Endothelial cell of umbilical vein (primary cell): ENCODE measurements around the gene TYW5. TPM values are rescaled to one million over a fixed set of nuclear protein-coding genes. Genes with fewer than 3 reads are reported as not detected.
A peak's percentile ranks its signal among the peaks of the same experiment; 100 is the strongest.

ENCODE experiments used
- BruUV-seq: library from RNA; stranded (reverse); fragments of 400-500 nt; replicated peaks from 2 replicates; lab custom pipeline; 2021; lab: Mats Ljungman, UMichigan
- CTCF ChIA-PET: fragments of 300-600, 350-600 bp; sonication (Branson Sonifier 250); formaldehyde crosslinking; loops from one replicate; lab custom pipeline; 2021; ENCODE audit warnings: antibody characterized with exemption, inconsistent platforms; lab: Charles Lee
- POLR2A ChIA-PET: fragments of 300-600, 350-600 bp; sonication (Branson Sonifier 250); formaldehyde crosslinking; loops from one replicate; lab custom pipeline; 2021; ENCODE audit warnings: antibody characterized with exemption, inconsistent platforms; lab: Charles Lee
- DNase-seq: peaks from one replicate; pipeline ENCODE4 v3.0.0-alpha.2; 2011; ENCODE audit warnings: low read depth, low spot score
- FAIRE-seq: peaks from 2 replicates; lab custom pipeline; 2011; peaks lifted over from hg19 to GRCh38; lab: Jason Lieb, UNC
- H2AFZ ChIP-seq: 2 replicates; pipeline ENCODE4 v1.6.0; 2012; ENCODE audit warnings: low read depth, low read length, control low read depth, inconsistent platforms
- H3K27ac ChIP-seq: 2 replicates; pipeline ENCODE4 v1.5.1; 2011; ENCODE audit warnings: low read depth, mild to moderate bottlenecking, control low read depth, low read length, moderate library complexity; ENCODE audit not compliant: insufficient read depth
- H3K27me3 ChIP-seq, 2 experiments: 2 replicates each; pipeline versions ENCODE4 v1.6.0 to v1.6.1; 2011; ENCODE audit warnings: low read length in 2 of 2, mixed read lengths in 1 of 2; ENCODE audit not compliant: control insufficient read depth in 2 of 2, insufficient read depth in 2 of 2
- H3K36me3 ChIP-seq, 2 experiments: 2 replicates in 1 of 2; 3 replicates in 1 of 2; pipeline ENCODE4 v1.5.1; 2011; ENCODE audit warnings: low read length in 2 of 2, mild to moderate bottlenecking in 1 of 2, moderate library complexity in 1 of 2; ENCODE audit not compliant: control insufficient read depth in 2 of 2, insufficient read depth in 2 of 2; ENCODE audit errors: extremely low read depth in 1 of 2
- H3K4me1 ChIP-seq: 3 replicates; pipeline ENCODE4 v1.5.1; 2011; ENCODE audit warnings: mild to moderate bottlenecking, low read length; ENCODE audit not compliant: control insufficient read depth, insufficient read depth; ENCODE audit errors: extremely low read depth
- H3K4me2 ChIP-seq: 2 replicates; pipeline ENCODE4 v1.6.1; 2011; ENCODE audit warnings: low read length, control low read depth, mixed read lengths; ENCODE audit not compliant: insufficient read depth
- H3K4me3 ChIP-seq, 3 experiments: fragments of 200-600 bp in 1 of 3; sonication (generic), shearing (Covaris generic) in 1 of 3; replicated peaks in 1 of 3; 2 replicates each; pipeline ENCODE4 v1.5.1; 2011 to 2016; ENCODE audit warnings: control low read depth in 3 of 3, low read length in 3 of 3, mild to moderate bottlenecking in 2 of 3, inconsistent platforms in 1 of 3, low read depth in 1 of 3, moderate library complexity in 1 of 3; ENCODE audit not compliant: insufficient read depth in 1 of 3
- H3K79me2 ChIP-seq: 2 replicates; pipeline ENCODE4 v1.6.0; 2012; ENCODE audit warnings: low read length, inconsistent platforms; ENCODE audit not compliant: control insufficient read depth, insufficient read depth
- H3K9ac ChIP-seq: replicated peaks from 2 replicates; pipeline ENCODE3; 2011; ENCODE audit warnings: low read length, control low read depth; ENCODE audit not compliant: insufficient read depth; ENCODE audit errors: extremely low read depth
- H3K9me1 ChIP-seq: replicated peaks from 3 replicates; pipeline ENCODE4 v1.6.0; 2011; ENCODE audit warnings: mild to moderate bottlenecking, low read length; ENCODE audit not compliant: control insufficient read depth, insufficient read depth; ENCODE audit errors: extremely low read depth
- H3K9me3 ChIP-seq: replicated peaks from 2 replicates; pipeline ENCODE4 v1.5.1; 2012; ENCODE audit warnings: low read length, inconsistent platforms; ENCODE audit not compliant: control insufficient read depth, insufficient read depth
- H4K20me1 ChIP-seq: replicated peaks from 2 replicates; pipeline ENCODE3; 2011; ENCODE audit warnings: mild to moderate bottlenecking, low read length; ENCODE audit not compliant: control insufficient read depth, insufficient read depth; ENCODE audit errors: extremely low read depth
- CTCF ChIP-seq, 2 donors: IDR thresholded peaks; 1 replicate in 1 of 2; 2 replicates in 1 of 2; pipeline ENCODE4 v1.5.1; 2011; ENCODE audit warnings: low read length in 2 of 2, mild to moderate bottlenecking in 2 of 2, moderate library complexity in 2 of 2, control low read depth in 1 of 2, inconsistent platforms in 1 of 2, low read depth in 1 of 2; ENCODE audit not compliant: insufficient read depth in 1 of 2; ENCODE audit errors: extremely low read depth in 1 of 2
- EZH2 ChIP-seq: IDR thresholded peaks from 2 replicates; pipeline ENCODE4 v1.6.1; 2012; ENCODE audit warnings: borderline replicate concordance, low read depth, mild to moderate bottlenecking, moderate library complexity, low read length, inconsistent platforms; ENCODE audit not compliant: severe bottlenecking
- FOS ChIP-seq: IDR thresholded peaks from 2 replicates; pipeline ENCODE4 v1.6.1; 2011; ENCODE audit warnings: mild to moderate bottlenecking, low read length, moderate library complexity, borderline replicate concordance; ENCODE audit not compliant: insufficient read depth
- GATA2 ChIP-seq: IDR thresholded peaks from 2 replicates; pipeline ENCODE4 v1.7.0; 2011; ENCODE audit warnings: low read depth, mild to moderate bottlenecking, moderate library complexity, mixed read lengths, low read length; ENCODE audit not compliant: insufficient read length, insufficient read depth
- JUN ChIP-seq: IDR thresholded peaks from 2 replicates; pipeline ENCODE4 v1.6.1; 2011; ENCODE audit warnings: borderline replicate concordance, low read depth; ENCODE audit not compliant: insufficient read length, insufficient read depth
- MAX ChIP-seq: IDR thresholded peaks from 2 replicates; pipeline ENCODE4 v1.6.1; 2011; ENCODE audit not compliant: insufficient read depth, insufficient read length
- MYC ChIP-seq: IDR thresholded peaks from one replicate; pipeline ENCODE4 v1.6.1; 2011; ENCODE audit warnings: mild to moderate bottlenecking, low read depth, low read length
- POLR2A ChIP-seq: IDR thresholded peaks from 2 replicates; pipeline ENCODE4 v1.6.1; 2012; ENCODE audit warnings: low read depth, mild to moderate bottlenecking, control low read depth, low read length
- POLR2AphosphoS5 ChIP-seq: IDR thresholded peaks from 2 replicates; pipeline ENCODE4 v1.6.1; 2012; ENCODE audit warnings: low read depth, mild to moderate bottlenecking, control low read depth, low read length, moderate library complexity; ENCODE audit not compliant: insufficient read depth
- dilution Hi-C: fragments of 300-500 bp; cut with MboI; formaldehyde crosslinking; loops from one replicate; pipeline ENCODE4 v1.15.0; 2019; ENCODE audit warnings: low sequenced_read_pairs; ENCODE audit not compliant: extremely low pct_ligation_motif_present
- intact Hi-C: fragments of 100-400 bp; cut with micrococcal nuclease; formaldehyde crosslinking; loops from one replicate; pipeline ENCODE4 v1.10.0; 2022
- polyA plus RNA-seq, 4 experiments: library from polyadenylated mRNA; depleted of rRNA in 3 of 4; stranded (reverse) in 3 of 4; unstranded in 1 of 4; fragments of >200 nt; gene quantifications; 2 replicates each; pipeline versions ENCODE4 v1.2.1 to v1.2.3, GENCODE V29; 2011 to 2012; ENCODE audit warnings: missing spikeins in 1 of 4
- total RNA-seq: library from RNA; stranded (reverse); gene quantifications from 2 replicates; pipeline ENCODE4 v1.2.3, GENCODE V29; 2021

The TYW5 gene
- total and polyA plus RNA-seq, 2 donors (not counting 3 experiments of a cell fraction or from before 2014, with no cell fraction given) = 2.6 to 8.9 TPM

- Histone ChIP-seq H3K27ac (no peak overlapping the region), H4K20me1 (peaks cover 2% of the 10 kb centered on the region), H3K9me1 (no peaks in the 10 kb centered on the region), H3K36me3 (peaks cover 5 to 18% of the 10 kb centered on the region in 2 experiments), H3K79me2 (no peaks in the 10 kb centered on the region), H3K27me3 (no peaks in the 10 kb centered on the region), H3K4me2 (no peak overlapping the region), H3K9ac (no peak overlapping the region), H3K4me3 (no peak overlapping the region), H2AFZ (no peak overlapping the region), H3K9me3 (no peaks in the 10 kb centered on the region), H3K4me1 (peaks cover 4% of the 10 kb centered on the region)
- CTCF ChIA-PET = no interaction called here
- no TSS peak for BruUV-seq
- intact Hi-C loops = no loop called here
- no peak for FAIRE-seq
- TF ChIP-seq JUN = no peak
- no peak for DNase-seq
- POLR2A ChIA-PET = no interaction called here
- dilution Hi-C loops = no loop called here
Observed at GRCh38 chr2:199936554-199936953, 18.7 kb downstream of the TYW5 start.

- Histone ChIP-seq H2AFZ (no peak overlapping the region), H3K79me2 (no peaks in the 10 kb centered on the region), H3K9ac (no peak overlapping the region), H3K36me3 (peaks cover 6 to 19% of the 10 kb centered on the region in 2 experiments), H3K27me3 (no peaks in the 10 kb centered on the region), H3K27ac (no peak overlapping the region), H3K4me2 (no peak overlapping the region), H3K9me1 (no peaks in the 10 kb centered on the region), H3K9me3 (no peaks in the 10 kb centered on the region), H3K4me3 (no peak overlapping the region), H4K20me1 (peaks cover 2% of the 10 kb centered on the region), H3K4me1 (peaks cover 4% of the 10 kb centered on the region)
- ChIA-PET POLR2A (no interaction called here), CTCF (interaction anchor here (1.6 kb wide), 1 partner anchor 10 kb away, joined by 3 read pairs; no protein-coding TSS in a partner anchor)
- FAIRE-seq (peak; percentile 48), DNase-seq (no peak)
- TF ChIP-seq POLR2A (no peak), GATA2 (no peak), FOS (no peak), MAX (no peak), CTCF (IDR thresholded peaks at IDR 0.05; ENCODE audit: extremely low read depth in 1 of 2, insufficient read depth in 1 of 2, low read depth in 1 of 2, low read length in 2 of 2) (no peak), JUN (no peak), EZH2 (no peak), POLR2AphosphoS5 (no peak), MYC (no peak)
- no TSS peak for BruUV-seq
- intact Hi-C loops = no loop called here
- dilution Hi-C loops = no loop called here
Observed at GRCh38 chr2:199933466-199933865, 21.8 kb downstream of the TYW5 start.
